Stomach (tissue), 9 donors: ENCODE data around the gene DHRS4. TPM values are rescaled to one million over a fixed set of nuclear protein-coding genes. Genes with fewer than 3 reads are reported as not detected.
A peak's percentile ranks its signal among the peaks of the same experiment; 100 is the strongest.
"Not testable (repeated sequence)": the region's sequence is repeated elsewhere in the genome, so short reads cannot be mapped to it uniquely, and the experiment has no call there.

Experiments
- DNase-seq, 2 donors: peaks; one replicate each; pipeline versions ENCODE4 v3.0.0 to v3.0.0-alpha.2; 2013 to 2019
- H3K27ac ChIP-seq, 5 donors: fragments of 200-600 bp in 4 of 5; sonication (generic) in 4 of 5; one replicate each; pipeline ENCODE4 v1.5.1; 2013 to 2019; ENCODE audit warnings: mild to moderate bottlenecking in 1 of 5, moderate library complexity in 1 of 5
- H3K27me3 ChIP-seq, 3 donors: fragments of 200-600 bp; sonication (generic); one replicate each; pipeline ENCODE4 v1.5.1; 2017 to 2019; ENCODE audit warnings: mixed run types in 1 of 3
- H3K36me3 ChIP-seq, 4 donors: fragments of 200-600 bp; sonication (generic); 1 replicate in 3 of 4; 2 replicates in 1 of 4; pipeline ENCODE4 v1.5.1; 2016 to 2019
- H3K4me1 ChIP-seq, 4 donors: fragments of 200-600 bp; sonication (generic); one replicate each; pipeline ENCODE4 v1.5.1; 2016 to 2019
- H3K4me3 ChIP-seq, 4 donors: fragments of 200-600 bp; sonication (generic) in 3 of 4; one replicate each; pipeline ENCODE4 v1.5.1; 2016 to 2019; ENCODE audit warnings: mild to moderate bottlenecking in 1 of 4
- H3K9me3 ChIP-seq, 4 donors: fragments of 200-600 bp; sonication (generic); one replicate each; pipeline ENCODE4 v1.5.1; 2016 to 2019
- EP300 ChIP-seq: sonication (generic); formaldehyde crosslinking; IDR thresholded peaks from one replicate; pipeline ENCODE4 v1.6.1; 2017; ENCODE audit warnings: antibody characterized with exemption
- POLR2A ChIP-seq, 4 donors: fragments of 450-650 bp; IDR thresholded peaks; one replicate each; pipeline ENCODE4 v1.6.1; 2016; ENCODE audit warnings: antibody characterized with exemption in 4 of 4, control low read depth in 2 of 4, mild to moderate bottlenecking in 1 of 4, moderate library complexity in 1 of 4
- POLR2AphosphoS5 ChIP-seq, 3 donors: sonication (generic); formaldehyde crosslinking; IDR thresholded peaks; one replicate each; pipeline ENCODE4 v1.6.1; 2016; ENCODE audit warnings: antibody characterized with exemption in 3 of 3
- WGBS, 5 donors: extraction: QIAGEN DNeasy Blood & Tissue Kit in 3 of 5; methylation state at CpG; one replicate each; pipeline versions ENCODE4 v1.1.5 to v1.1.7; 2013 to 2018; 5-methylcytosine and 5-hydroxymethylcytosine counted together
- intact Hi-C: fragments of 100-400 bp; cut with DNase I; formaldehyde crosslinking; loops from one replicate; pipeline ENCODE4 v1.15.1; 2023; ENCODE audit warnings: low total_unique reads
- polyA plus RNA-seq, 3 donors: library from polyadenylated mRNA; stranded (reverse); fragments of 200-250 nt; gene quantifications; one replicate each; pipeline ENCODE4 v1.2.3, GENCODE V29; 2013
- total RNA-seq, 5 donors: library from RNA; depleted of rRNA; stranded (reverse); fragments of >200 nt; gene quantifications; one replicate each; pipeline versions ENCODE4 v1.1.0 to v1.2.3, GENCODE V29; 2014 to 2016
- TF ChIP-seq, protein P1 (sequence below), 7 experiments: fragments of 450-650 bp in 4 of 7; fragments of 200-600 bp in 3 of 7; sonication (generic) in 3 of 7; IDR thresholded peaks; one replicate each; pipeline ENCODE4 v1.5.1; 2016 to 2019; ENCODE audit warnings: antibody characterized with exemption in 7 of 7, control low read depth in 2 of 7, mild to moderate bottlenecking in 1 of 7
- donor health status: healthy with polysubstance abuse.
- donor health status: Bipolar disorder and iron deficiency.
- donor health status: healthy.

The DHRS4 gene
- total and polyA plus RNA-seq, 8 donors: 29.0 to 114 (median 42.3) TPM

DNA sequence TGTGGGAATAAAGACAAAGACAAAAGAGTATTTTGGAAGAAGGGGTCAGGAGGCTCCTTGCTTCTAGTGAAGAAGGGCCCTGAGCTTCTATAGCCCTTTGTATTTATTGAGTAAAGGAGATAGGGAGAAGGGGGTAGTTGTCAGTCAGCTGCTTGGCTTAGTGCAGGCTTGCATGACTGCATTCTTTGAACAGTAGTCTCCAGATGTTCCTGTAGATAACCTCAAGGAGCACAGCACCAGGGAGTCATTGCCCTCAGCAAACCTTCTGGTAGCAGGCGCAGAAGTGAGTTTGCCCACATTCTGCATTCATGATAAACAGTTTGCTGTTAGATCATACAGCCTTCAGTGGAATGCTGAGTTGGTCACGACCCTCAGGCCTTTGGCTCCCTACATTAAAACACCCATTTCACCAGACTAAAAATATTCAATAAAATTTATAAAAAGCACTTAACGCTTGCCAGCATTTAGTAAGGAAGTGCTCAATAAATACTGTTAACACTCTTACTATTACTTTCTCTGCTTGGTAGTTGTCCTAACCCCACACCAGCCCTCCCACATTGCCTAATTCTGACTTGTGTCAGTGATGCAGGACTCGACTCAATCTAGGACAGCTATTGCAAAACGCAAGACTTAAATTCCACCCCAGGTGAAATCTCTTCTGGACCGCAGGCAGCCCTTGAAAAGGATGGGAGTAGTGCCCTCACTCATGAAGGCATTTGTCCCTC is 3.0 kb upstream of the DHRS4 start:
- Histone ChIP-seq H3K27me3 (no peaks in the 10 kb centered on the region), H3K4me3 (no peak overlapping the region), H3K4me1 (peaks cover 18 to 30% (median 22%) of the 10 kb centered on the region in 4 donors), H3K27ac (no peak overlapping the region), H3K9me3 (no peaks in the 10 kb centered on the region), H3K36me3 (peaks cover 0 to 2% (median under 1%) of the 10 kb centered on the region in 4 donors)
- WGBS, 5 donors: 90 to 98% (median 94%) methylated on average over 6 of the region's 6 CpGs
- no peak for TF ChIP-seq POLR2A (IDR thresholded peaks at IDR 0.05)
- no peak for TF ChIP-seq EP300
- no peak for TF ChIP-seq POLR2AphosphoS5 (IDR thresholded peaks at IDR 0.05)
- TF ChIP-seq, protein P1, sequence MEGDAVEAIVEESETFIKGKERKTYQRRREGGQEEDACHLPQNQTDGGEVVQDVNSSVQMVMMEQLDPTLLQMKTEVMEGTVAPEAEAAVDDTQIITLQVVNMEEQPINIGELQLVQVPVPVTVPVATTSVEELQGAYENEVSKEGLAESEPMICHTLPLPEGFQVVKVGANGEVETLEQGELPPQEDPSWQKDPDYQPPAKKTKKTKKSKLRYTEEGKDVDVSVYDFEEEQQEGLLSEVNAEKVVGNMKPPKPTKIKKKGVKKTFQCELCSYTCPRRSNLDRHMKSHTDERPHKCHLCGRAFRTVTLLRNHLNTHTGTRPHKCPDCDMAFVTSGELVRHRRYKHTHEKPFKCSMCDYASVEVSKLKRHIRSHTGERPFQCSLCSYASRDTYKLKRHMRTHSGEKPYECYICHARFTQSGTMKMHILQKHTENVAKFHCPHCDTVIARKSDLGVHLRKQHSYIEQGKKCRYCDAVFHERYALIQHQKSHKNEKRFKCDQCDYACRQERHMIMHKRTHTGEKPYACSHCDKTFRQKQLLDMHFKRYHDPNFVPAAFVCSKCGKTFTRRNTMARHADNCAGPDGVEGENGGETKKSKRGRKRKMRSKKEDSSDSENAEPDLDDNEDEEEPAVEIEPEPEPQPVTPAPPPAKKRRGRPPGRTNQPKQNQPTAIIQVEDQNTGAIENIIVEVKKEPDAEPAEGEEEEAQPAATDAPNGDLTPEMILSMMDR (IDR thresholded peaks at IDR 0.05): no peak
- intact Hi-C loops: no loop called here
- DNase-seq: no peak

DNA sequence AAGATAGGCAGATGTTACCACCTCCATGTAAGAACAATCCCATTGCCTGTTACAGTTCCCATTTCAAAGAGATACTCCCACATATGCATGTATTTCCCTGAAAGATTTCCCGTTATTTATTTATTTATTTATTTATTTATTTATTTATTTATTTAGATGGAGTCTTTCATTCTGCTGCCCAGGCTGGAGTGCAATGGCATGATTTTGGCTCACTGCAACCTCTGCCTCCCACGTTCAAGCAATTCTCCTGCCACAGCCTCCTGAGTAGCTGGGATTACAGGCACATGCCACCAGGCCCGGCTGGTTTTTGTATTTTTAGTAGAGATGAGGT is 2.5 kb upstream of the DHRS4 start:
- peaks cover 18 to 30% (median 22%) of the 10 kb centered on the region in 4 donors for H3K4me1 ChIP-seq
- 86 to 95% (median 91%) methylated on average over 3 of the region's 3 CpGs for WGBS, 5 donors
- H3K4me3 ChIP-seq, intact Hi-C loops, H3K27me3 ChIP-seq, H3K27ac ChIP-seq, H3K9me3 ChIP-seq, DNase-seq, H3K36me3 ChIP-seq: not testable (repeated sequence)

DNA sequence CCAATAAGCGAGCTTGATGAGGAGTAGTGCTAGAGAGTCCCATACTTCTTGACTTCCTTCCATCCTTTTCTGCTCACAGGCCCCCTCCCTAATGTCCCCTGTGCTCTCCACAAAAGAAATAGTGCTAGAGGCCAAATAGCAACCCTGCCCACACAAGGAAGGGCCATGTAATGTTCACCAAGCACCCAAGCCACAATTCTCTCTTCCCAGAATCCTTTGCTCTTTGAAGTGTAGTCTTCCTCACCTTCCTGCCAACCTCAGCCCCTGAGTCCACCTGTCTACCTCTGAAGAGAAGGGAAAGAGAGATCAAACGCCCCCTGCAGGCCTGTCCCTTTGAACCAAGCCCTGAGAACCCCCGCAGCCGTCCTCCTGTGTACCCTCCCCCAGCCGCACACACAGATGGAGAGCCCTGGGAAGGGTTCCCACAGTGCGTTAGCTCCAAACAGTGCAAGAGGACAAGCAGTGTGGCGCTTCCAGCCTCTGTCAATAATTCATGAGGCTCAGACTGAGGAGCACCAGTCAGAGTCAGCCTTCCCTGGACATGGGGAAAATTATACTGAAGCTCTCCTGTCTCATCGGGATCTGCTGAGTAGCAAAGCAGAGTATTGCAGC is 1.9 kb upstream of the DHRS4 start:
- TF ChIP-seq POLR2AphosphoS5 (IDR thresholded peaks at IDR 0.05): no peak
- H3K36me3 ChIP-seq: peaks cover 4 to 12% (median 9%) of the 10 kb centered on the region in 4 donors
- no peak overlapping the region for H3K4me3 ChIP-seq
- 57 to 79% (median 70%) methylated on average over 8 of the region's 8 CpGs for WGBS, 5 donors
- DNase-seq: peak in 1 of 2 donors; percentile 56
- no peaks in the 10 kb centered on the region for H3K27me3 ChIP-seq
- no peak overlapping the region for H3K27ac ChIP-seq
- no peaks in the 10 kb centered on the region for H3K9me3 ChIP-seq
- intact Hi-C loops: no loop called here
- peaks cover 18 to 30% (median 22%) of the 10 kb centered on the region in 4 donors for H3K4me1 ChIP-seq

DNA sequence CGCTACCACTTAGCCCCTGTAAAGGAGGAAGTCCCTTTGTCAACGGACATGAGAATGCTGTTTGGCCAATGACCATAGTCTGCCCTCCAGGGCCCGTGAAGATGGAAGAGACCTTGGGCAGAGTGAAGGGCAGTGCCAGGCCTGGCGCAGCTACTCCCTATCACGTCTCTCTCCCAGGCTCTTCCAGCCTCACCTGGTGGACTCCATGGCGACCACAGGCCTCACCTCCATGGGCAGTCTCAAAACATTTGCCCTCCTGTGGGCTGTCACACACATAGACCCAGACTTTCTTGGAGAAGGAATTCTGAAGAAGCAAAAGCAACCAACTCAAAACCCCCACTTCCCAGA is 480 bp upstream of the DHRS4 start:
- H3K9me3 ChIP-seq, H3K27me3 ChIP-seq, intact Hi-C loops: not testable (repeated sequence)
- H3K4me3 ChIP-seq: peak overlapping the region; percentile 72 to 88 (median 80)
- 37 to 46% (median 39%) methylated on average over 6 of the region's 6 CpGs for WGBS, 5 donors
- DNase-seq: peak in 1 of 2 donors; percentile 34
- H3K36me3 ChIP-seq: peaks cover 4 to 17% (median 15%) of the 10 kb centered on the region in 4 donors
- peaks cover 18 to 30% (median 22%) of the 10 kb centered on the region in 4 donors for H3K4me1 ChIP-seq
- peak overlapping the region; percentile 86 to 92 (median 90) for H3K27ac ChIP-seq

DNA sequence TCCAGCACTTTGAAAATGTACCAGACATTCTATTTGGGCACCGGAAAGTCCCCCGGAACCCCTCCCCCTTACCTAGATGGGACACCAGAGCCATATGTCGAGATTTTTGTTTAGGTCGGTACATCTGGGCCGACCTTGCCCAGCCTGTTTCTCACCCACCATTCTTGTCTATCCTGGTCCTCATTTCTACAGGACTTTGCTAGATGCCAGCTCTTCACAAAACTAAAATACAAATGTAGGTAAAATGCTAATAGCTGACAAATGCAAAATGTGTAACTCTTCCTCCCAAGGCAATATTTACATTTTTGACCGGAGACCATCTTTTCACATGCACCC is 677 bp downstream of the DHRS4 start:
- intact Hi-C loops, H3K27me3 ChIP-seq, H3K9me3 ChIP-seq, DNase-seq: not testable (repeated sequence)
- peaks cover 18 to 30% (median 22%) of the 10 kb centered on the region in 4 donors for H3K4me1 ChIP-seq
- TF ChIP-seq, protein P1 (IDR thresholded peaks at IDR 0.05): peak in 1 of 7 experiments; percentile 19
- peak overlapping the region in 4 of 5 donors; percentile 88 to 92 (median 90) for H3K27ac ChIP-seq
- H3K36me3 ChIP-seq: peaks cover 4 to 20% (median 15%) of the 10 kb centered on the region in 4 donors
- WGBS, 5 donors: 6 to 11% (median 11%) methylated on average over 6 of the region's 6 CpGs
- H3K4me3 ChIP-seq: peak overlapping the region; percentile 72 to 88 (median 80)

DNA sequence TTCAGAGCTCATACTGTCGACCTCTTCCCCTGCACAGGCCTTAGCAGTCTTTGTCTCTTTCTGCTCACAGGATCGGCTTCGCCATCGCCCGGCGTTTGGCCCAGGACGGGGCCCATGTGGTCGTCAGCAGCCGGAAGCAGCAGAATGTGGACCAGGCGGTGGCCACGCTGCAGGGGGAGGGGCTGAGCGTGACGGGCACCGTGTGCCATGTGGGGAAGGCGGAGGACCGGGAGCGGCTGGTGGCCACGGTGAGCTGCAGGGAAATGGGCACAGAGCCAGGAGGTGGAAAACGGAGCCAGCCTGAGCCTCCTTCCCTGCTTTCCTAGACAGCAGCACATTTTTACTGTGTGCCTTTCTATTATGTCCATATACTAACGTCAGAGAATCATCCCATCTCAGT is 1.4 kb downstream of the DHRS4 start:
- H3K9me3 ChIP-seq, H3K27me3 ChIP-seq, intact Hi-C loops: not testable (repeated sequence)
- DNase-seq: peak in 1 of 2 donors; percentile 68
- 23 to 61% (median 38%) methylated on average over 16 to 19 of the region's 20 CpGs for WGBS, 5 donors
- Histone ChIP-seq H3K4me1 (peaks cover 18 to 30% (median 22%) of the 10 kb centered on the region in 4 donors), H3K27ac (peak overlapping the region in 3 of 5 donors; percentile 88 to 92 (median 90)), H3K4me3 (peak overlapping the region in 3 of 4 donors; percentile 78 to 88 (median 82)), H3K36me3 (peaks cover 4 to 26% (median 18%) of the 10 kb centered on the region in 4 donors)

DNA sequence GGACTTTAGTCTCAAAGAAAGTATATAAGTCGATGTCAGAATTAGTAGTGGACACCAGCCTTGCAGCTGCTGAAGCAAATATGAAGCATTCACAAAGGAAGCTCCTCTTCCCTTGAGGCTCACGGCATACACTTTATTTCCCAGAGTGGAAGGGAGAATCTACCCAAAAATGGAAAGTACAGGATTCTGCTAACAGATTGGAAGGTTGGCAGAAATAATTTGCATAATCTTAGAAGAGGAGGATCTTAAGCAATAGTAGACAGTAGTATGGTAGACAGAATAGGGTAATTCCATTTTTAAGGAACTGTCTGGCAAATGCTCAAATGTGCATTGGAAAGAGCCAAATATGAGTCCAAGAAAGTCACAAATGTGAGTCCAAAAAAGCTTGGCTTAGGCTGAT is 2.2 kb downstream of the DHRS4 start:
- intact Hi-C loops, H3K27me3 ChIP-seq, H3K27ac ChIP-seq, H3K9me3 ChIP-seq, H3K4me3 ChIP-seq, DNase-seq: not testable (repeated sequence)
- 82 to 94% (median 91%) methylated on average over 2 of the region's 2 CpGs for WGBS, 5 donors
- peaks cover 4 to 28% (median 20%) of the 10 kb centered on the region in 4 donors for H3K36me3 ChIP-seq
- peaks cover 18 to 30% (median 22%) of the 10 kb centered on the region in 4 donors for H3K4me1 ChIP-seq

DNA sequence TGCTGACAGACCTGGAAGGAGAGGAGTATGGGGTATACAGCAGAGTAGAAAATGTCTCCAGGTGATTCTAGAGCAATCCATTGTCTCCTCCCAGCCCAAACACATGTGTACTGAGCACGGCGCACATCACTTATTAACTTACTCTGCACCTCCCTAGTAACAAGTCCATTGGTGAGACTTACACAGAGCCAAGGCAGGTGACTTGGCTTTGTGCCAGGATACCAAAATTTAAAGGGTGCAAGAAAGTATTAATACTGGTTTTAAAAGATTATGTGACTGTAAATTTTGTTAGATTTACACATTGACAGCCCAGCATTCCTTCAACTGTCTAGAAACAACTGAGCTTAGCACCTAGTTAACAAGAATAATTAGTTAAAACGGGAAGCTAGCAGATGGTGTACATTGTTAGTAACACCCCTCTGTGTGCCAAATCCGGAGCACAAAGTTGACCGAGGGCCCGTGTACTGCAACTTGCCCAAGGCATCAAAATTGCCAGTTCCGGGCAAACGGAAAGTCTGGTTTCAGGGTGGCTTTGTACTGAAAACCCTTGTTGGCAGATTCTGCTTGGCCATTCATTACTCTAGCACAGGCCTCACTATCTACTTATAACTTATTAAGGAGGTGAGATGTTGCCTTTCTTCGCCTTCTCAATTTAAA is 4.5 kb downstream of the DHRS4 start:
- DNase-seq, intact Hi-C loops, H3K27ac ChIP-seq, H3K9me3 ChIP-seq, H3K27me3 ChIP-seq, H3K4me3 ChIP-seq: not testable (repeated sequence)
- Histone ChIP-seq H3K36me3 (peaks cover 4 to 28% (median 20%) of the 10 kb centered on the region in 4 donors), H3K4me1 (peaks cover 11 to 16% (median 14%) of the 10 kb centered on the region in 4 donors)
- WGBS, 5 donors: 89 to 95% (median 94%) methylated on average over 9 of the region's 9 CpGs

DNA sequence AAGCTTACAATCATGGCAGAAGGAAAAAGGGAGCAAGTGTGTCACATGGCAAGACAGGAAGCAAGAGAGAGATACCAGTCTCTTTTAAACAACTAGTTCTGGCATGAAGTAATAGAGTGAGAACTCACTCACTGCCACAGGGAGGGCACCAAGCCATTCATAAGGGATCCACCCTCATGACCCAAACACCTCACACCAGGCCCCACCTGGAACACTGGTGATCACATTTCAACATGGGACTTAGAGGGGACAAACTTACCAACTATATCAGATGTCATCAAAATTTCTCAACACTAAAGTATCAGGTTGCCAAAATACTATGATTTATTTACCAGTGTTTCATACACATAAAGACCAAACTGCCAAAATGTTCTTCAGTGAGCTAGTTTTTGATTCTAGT is 7.3 kb downstream of the DHRS4 start:
- H3K4me3 ChIP-seq, H3K9me3 ChIP-seq, H3K27me3 ChIP-seq, H3K4me1 ChIP-seq, H3K27ac ChIP-seq, DNase-seq, intact Hi-C loops: not testable (repeated sequence)
- peaks cover 4 to 24% (median 15%) of the 10 kb centered on the region in 4 donors for H3K36me3 ChIP-seq
